SK-N-SH (cell line): ENCODE measurements around the gene SOCS7. TPM values are rescaled to one million over a fixed set of nuclear protein-coding genes. Genes with fewer than 3 reads are reported as not detected.

Experiments used
- CTCF ChIA-PET: fragments of 300-600, 350-600 bp; formaldehyde crosslinking; extraction: SDS; loops from one replicate; lab custom pipeline; 2021; lab: Yijun Ruan, JAX
- POLR2A ChIA-PET: fragments of 350-600 bp; sonication (Branson Sonifier 250); formaldehyde crosslinking; extraction: SDS; loops from one replicate; lab custom pipeline; 2020; ENCODE audit warnings: antibody characterized with exemption, inconsistent platforms; lab: Yijun Ruan, JAX
- DNase-seq: peaks from one replicate; pipeline ENCODE4 v3.0.0; 2012
- H2AFZ ChIP-seq: fragments of 200-600 bp; sonication (generic); 2 replicates; pipeline ENCODE4 v1.8.1; 2016; ENCODE audit warnings: antibody characterized with exemption, mild to moderate bottlenecking, low read depth
- H3F3A ChIP-seq: fragments of 200-600 bp; sonication (generic); replicated peaks from 2 replicates; pipeline ENCODE3; 2016; ENCODE audit warnings: antibody characterized with exemption, mild to moderate bottlenecking; ENCODE audit not compliant: insufficient read depth
- H3K27ac ChIP-seq, 2 experiments: fragments of 200-500 bp in 1 of 2; fragments of 200-600 bp in 1 of 2; sonication (Bioruptor generic) in 1 of 2; sonication (generic), shearing (Covaris generic) in 1 of 2; 2 replicates each; pipeline versions ENCODE4 v1.5.1 to v1.6.1; 2014 to 2016; ENCODE audit warnings: low read depth in 2 of 2, inconsistent platforms in 1 of 2, low read length in 1 of 2, mild to moderate bottlenecking in 1 of 2, mixed read lengths in 1 of 2
- H3K27me3 ChIP-seq: fragments of 200-600 bp; sonication (generic), shearing (Covaris generic); 2 replicates; pipeline ENCODE4 v1.6.1; 2016; ENCODE audit warnings: mixed run types; ENCODE audit not compliant: insufficient read depth
- H3K36me3 ChIP-seq, 2 experiments: fragments of 200-500 bp in 1 of 2; fragments of 200-600 bp in 1 of 2; sonication (Bioruptor generic) in 1 of 2; sonication (generic) in 1 of 2; replicated peaks in 1 of 2; 2 replicates each; pipeline versions ENCODE3 to v1.5.1; 2014 to 2016; ENCODE audit warnings: low read length in 1 of 2, mild to moderate bottlenecking in 1 of 2; ENCODE audit not compliant: insufficient read depth in 2 of 2, control insufficient read depth in 1 of 2
- H3K4me1 ChIP-seq, 2 experiments: fragments of 200-500 bp in 1 of 2; fragments of 200-600 bp in 1 of 2; sonication (Bioruptor generic) in 1 of 2; sonication (generic), shearing (Covaris generic) in 1 of 2; 2 replicates each; pipeline versions ENCODE4 v1.5.1 to v1.6.1; 2014 to 2016; ENCODE audit warnings: low read depth in 1 of 2, low read length in 1 of 2, mixed run types in 1 of 2; ENCODE audit not compliant: insufficient read depth in 2 of 2, control insufficient read depth in 1 of 2
- H3K4me2 ChIP-seq: fragments of 200-600 bp; sonication (generic), shearing (Covaris generic); 2 replicates; pipeline ENCODE4 v1.6.1; 2017; ENCODE audit warnings: mixed run types
- H3K4me3 ChIP-seq, 2 experiments: fragments of 200-500 bp in 1 of 2; fragments of 200-600 bp in 1 of 2; sonication (Bioruptor generic) in 1 of 2; sonication (generic), shearing (Covaris generic) in 1 of 2; 2 replicates each; pipeline versions ENCODE4 v1.5.1 to v1.8.1; 2014 to 2016; ENCODE audit warnings: low read depth in 2 of 2, inconsistent platforms in 1 of 2, low read length in 1 of 2, mild to moderate bottlenecking in 1 of 2, mixed read lengths in 1 of 2, moderate library complexity in 1 of 2
- H3K79me2 ChIP-seq: fragments of 200-600 bp; sonication (generic); 2 replicates; pipeline ENCODE4 v1.8.1; 2017; ENCODE audit warnings: mild to moderate bottlenecking; ENCODE audit not compliant: insufficient read depth
- H3K9ac ChIP-seq: fragments of 200-600 bp; sonication (generic); 2 replicates; pipeline ENCODE4 v1.6.1; 2017; ENCODE audit warnings: mixed run types
- H3K9me2 ChIP-seq: fragments of 200-600 bp; sonication (generic); 2 replicates; pipeline ENCODE4 v1.6.1; 2017; ENCODE audit warnings: mixed run types
- H3K9me3 ChIP-seq: fragments of 200-600 bp; sonication (generic); 2 replicates; pipeline ENCODE4 v1.6.1; 2017; ENCODE audit warnings: mixed run types, mild to moderate bottlenecking, moderate library complexity
- H4K20me1 ChIP-seq: fragments of 200-600 bp; sonication (generic); 2 replicates; pipeline ENCODE4 v1.6.1; 2017; ENCODE audit warnings: mild to moderate bottlenecking, mixed run types; ENCODE audit not compliant: insufficient read depth
- CHD2 ChIP-seq: fragments of 150-350 bp; IDR thresholded peaks from 2 replicates; pipeline ENCODE4 v1.6.1; 2018; ENCODE audit warnings: low read length; ENCODE audit not compliant: partially characterized antibody
- ELF1 ChIP-seq: IDR thresholded peaks from 2 replicates; pipeline ENCODE4 v1.4.0; 2012
- EZH2phosphoT487 ChIP-seq: fragments of 200-600 bp; sonication (generic); IDR thresholded peaks from 2 replicates; pipeline ENCODE4 v1.6.1; 2017; ENCODE audit warnings: low read depth, mixed run types, mild to moderate bottlenecking, antibody characterized with exemption, moderate library complexity, borderline replicate concordance
- FOSL2 ChIP-seq: IDR thresholded peaks from 2 replicates; pipeline ENCODE4 v1.4.0; 2012; ENCODE audit warnings: low read depth, mild to moderate bottlenecking, moderate library complexity, borderline replicate concordance
- FOXJ3 ChIP-seq: sonication (generic); formaldehyde crosslinking; IDR thresholded peaks from 2 replicates; pipeline ENCODE4 v1.5.1; 2020; ENCODE audit warnings: mild to moderate bottlenecking, missing genetic modification reagents
- GABPA ChIP-seq: IDR thresholded peaks from 2 replicates; pipeline ENCODE4 v1.4.0; 2012; ENCODE audit warnings: low read depth, mild to moderate bottlenecking
- GATA2 ChIP-seq: sonication (generic); formaldehyde crosslinking; IDR thresholded peaks from 2 replicates; pipeline ENCODE4 v1.5.0; 2020; ENCODE audit warnings: mild to moderate bottlenecking, missing genetic modification reagents
- IRF3 ChIP-seq: fragments of 150-350 bp; IDR thresholded peaks from 2 replicates; pipeline ENCODE4 v1.6.1; 2016; ENCODE audit warnings: mild to moderate bottlenecking, low read depth, low read length
- JUND ChIP-seq: IDR thresholded peaks from 2 replicates; pipeline ENCODE4 v1.4.0; 2012
- MAX ChIP-seq: IDR thresholded peaks from 2 replicates; pipeline ENCODE4 v1.4.0; 2012; ENCODE audit warnings: low read depth
- MXI1 ChIP-seq: IDR thresholded peaks from 2 replicates; pipeline ENCODE4 v1.6.1; 2012; ENCODE audit warnings: mild to moderate bottlenecking, low read depth, low read length, improper control_type of control experiment
- NFIC ChIP-seq: IDR thresholded peaks from 2 replicates; pipeline ENCODE4 v1.4.0; 2012; ENCODE audit warnings: borderline replicate concordance
- NRF1 ChIP-seq: IDR thresholded peaks from 2 replicates; pipeline ENCODE4 v1.6.1; 2012; ENCODE audit warnings: low read depth, mild to moderate bottlenecking, low read length
- PBX3 ChIP-seq: IDR thresholded peaks from 2 replicates; pipeline ENCODE4; 2012
- POLR2AphosphoS5 ChIP-seq: IDR thresholded peaks from 2 replicates; pipeline ENCODE4 v1.6.1; 2012; ENCODE audit warnings: low read depth, low read length
- RAD21 ChIP-seq: IDR thresholded peaks from 2 replicates; pipeline ENCODE4 v1.6.1; 2012; ENCODE audit warnings: mild to moderate bottlenecking, low read length
- RCOR1 ChIP-seq: fragments of 150-350 bp; IDR thresholded peaks from 2 replicates; pipeline ENCODE4 v1.6.1; 2017; ENCODE audit warnings: antibody characterized with exemption, low read length
- RXRA ChIP-seq: IDR thresholded peaks from 2 replicates; pipeline ENCODE4 v1.4.0; 2012; ENCODE audit warnings: low read depth, mild to moderate bottlenecking, borderline replicate concordance
- SIN3A ChIP-seq: IDR thresholded peaks from 2 replicates; pipeline ENCODE4 v1.6.1; 2012; ENCODE audit warnings: low read depth, mild to moderate bottlenecking, low read length, moderate library complexity, borderline replicate concordance
- TAF1 ChIP-seq: IDR thresholded peaks from 2 replicates; pipeline ENCODE4 v1.6.1; 2012; ENCODE audit warnings: low read depth, mild to moderate bottlenecking, low read length, moderate library complexity, borderline replicate concordance
- YY1 ChIP-seq: IDR thresholded peaks from 2 replicates; pipeline ENCODE4 v1.4.0; 2012; ENCODE audit warnings: low read depth, mild to moderate bottlenecking
- WGBS: methylation state at CpG from one replicate; pipeline ENCODE4 v1.1.6; 2017; ENCODE audit warnings: low lambda C conversion rate; 5-methylcytosine and 5-hydroxymethylcytosine counted together
- polyA plus RNA-seq, 3 experiments: library from polyadenylated mRNA; depleted of rRNA; stranded (reverse); fragments of >200 nt; gene quantifications; 2 replicates each; pipeline ENCODE4 v1.2.3, GENCODE V29; 2012
- TF ChIP-seq, protein P1 (sequence below): fragments of 150-350 bp; IDR thresholded peaks from 2 replicates; pipeline ENCODE4 v1.6.1; 2017; ENCODE audit warnings: antibody characterized with exemption, low read length, low read depth, borderline replicate concordance

Gene SOCS7
- polyA plus RNA-seq, 1 of the 3 experiments (the other 2 are of a cell fraction) = 7.4 TPM

- Histone ChIP-seq H3K4me3 (peak overlapping the region; percentile 51 to 64), H3K9ac (peak overlapping the region; percentile 70; the same call in 1 of the 2 replicates), H3K4me1 (peaks cover 45 to 58% of the 10 kb centered on the region in 2 experiments; a peak in 3 of 4 replicates), H3K36me3 (peaks cover 0 to 13% of the 10 kb centered on the region in 2 experiments), H2AFZ (no peak overlapping the region), H4K20me1 (peaks cover 44% of the 10 kb centered on the region), H3K79me2 (peaks cover 94% of the 10 kb centered on the region), H3K4me2 (peak overlapping the region; percentile 88), H3K9me3 (no peaks in the 10 kb centered on the region), H3K27ac (peak overlapping the region; percentile 71 to 80), H3F3A (peaks cover 6% of the 10 kb centered on the region), H3K27me3 (no peaks in the 10 kb centered on the region), H3K9me2 (no peaks in the 10 kb centered on the region)
- DNase-seq = peak; percentile 78
- ChIA-PET POLR2A (interaction anchor here (1.8 kb wide), 1 partner anchor 11 kb away, joined by 6 read pairs; no protein-coding TSS in a partner anchor), CTCF (interaction anchor here (0.6 to 2.5 kb wide), 8 partner anchors 9 to 209 kb away, joined by 4 to 12 read pairs (median 6); no protein-coding TSS in a partner anchor)
- 0% methylated on average over 4 of the region's 44 CpGs for WGBS
- TF ChIP-seq RCOR1 (no peak), NFIC (peak; percentile 57; the same call in 1 of the 2 replicates)
Observed at GRCh38 chr17:38453951-38454421, 102.3 kb downstream of the SOCS7 start.

GRCh38 chr17:38454532-38454931 is 102.9 kb downstream of the SOCS7 start:
- Histone ChIP-seq H4K20me1 (peaks cover 49% of the 10 kb centered on the region), H3K79me2 (peaks cover 91% of the 10 kb centered on the region), H3K4me1 (peaks cover 48 to 53% of the 10 kb centered on the region in 2 experiments; a peak in 3 of 4 replicates), H3K27ac (peak overlapping the region; percentile 71 to 80), H3F3A (peaks cover 6% of the 10 kb centered on the region), H3K4me3 (peak overlapping the region; percentile 51 to 64; a peak in 3 of 4 replicates), H3K9ac (peak overlapping the region; percentile 70; the same call in 1 of the 2 replicates), H2AFZ (no peak overlapping the region), H3K9me3 (no peaks in the 10 kb centered on the region), H3K9me2 (no peaks in the 10 kb centered on the region), H3K4me2 (peak overlapping the region; percentile 88), H3K36me3 (peaks cover 0 to 18% of the 10 kb centered on the region in 2 experiments), H3K27me3 (no peaks in the 10 kb centered on the region)
- DNase-seq = peak; percentile 84
- ChIA-PET POLR2A (interaction anchor here (1.8 kb wide), 1 partner anchor 11 kb away, joined by 6 read pairs; no protein-coding TSS in a partner anchor), CTCF (interaction anchor here (0.6 to 2.5 kb wide), 7 partner anchors 9 to 208 kb away, joined by 4 to 12 read pairs (median 6); no protein-coding TSS in a partner anchor)
- 5% methylated on average over 12 of the region's 12 CpGs for WGBS
- TF ChIP-seq ELF1 = no peak
- no peak for TF ChIP-seq GABPA
- TF ChIP-seq, protein P1, sequence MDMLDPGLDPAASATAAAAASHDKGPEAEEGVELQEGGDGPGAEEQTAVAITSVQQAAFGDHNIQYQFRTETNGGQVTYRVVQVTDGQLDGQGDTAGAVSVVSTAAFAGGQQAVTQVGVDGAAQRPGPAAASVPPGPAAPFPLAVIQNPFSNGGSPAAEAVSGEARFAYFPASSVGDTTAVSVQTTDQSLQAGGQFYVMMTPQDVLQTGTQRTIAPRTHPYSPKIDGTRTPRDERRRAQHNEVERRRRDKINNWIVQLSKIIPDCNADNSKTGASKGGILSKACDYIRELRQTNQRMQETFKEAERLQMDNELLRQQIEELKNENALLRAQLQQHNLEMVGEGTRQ = no peak
- TF ChIP-seq EZH2phosphoT487 = no peak
- TF ChIP-seq NRF1 = no peak
- TF ChIP-seq POLR2AphosphoS5 = no peak; the same call in 1 of the 2 replicates
- no peak for TF ChIP-seq YY1
- peak; percentile 91; the same call in 1 of the 2 replicates for TF ChIP-seq SIN3A
- no peak for TF ChIP-seq RAD21
- TF ChIP-seq RXRA = peak; percentile 100
- TF ChIP-seq FOSL2 = no peak; the same call in 1 of the 2 replicates
- peak; percentile 54 for TF ChIP-seq PBX3
- peak; percentile 89 for TF ChIP-seq MAX
- TF ChIP-seq JUND = no peak; the same call in 1 of the 2 replicates
- TF ChIP-seq FOXJ3 (CRISPR knock-in tag) = no peak
- TF ChIP-seq NFIC = peak; percentile 96
- TF ChIP-seq IRF3 = no peak
- TF ChIP-seq CHD2 = no peak
- 0 out of 2 replicates have a peak, but pooled peaks have one; percentile 29 for TF ChIP-seq TAF1
- TF ChIP-seq RCOR1 = 0 out of 2 replicates have a peak, but pooled peaks have one; percentile 46
- TF ChIP-seq MXI1 = peak; percentile 90
- no peak for TF ChIP-seq GATA2 (CRISPR knock-in tag)
